Loucy (cell line): ENCODE measurements around the gene SLC25A10.

ENCODE experiments used
- H2AFZ ChIP-seq: fragments of 200-600 bp; sonication (generic); 2 replicates; pipeline ENCODE4 v1.6.0; 2016; ENCODE audit warnings: antibody characterized with exemption, mild to moderate bottlenecking, low read length, moderate library complexity
- H3F3A ChIP-seq: fragments of 200-600 bp; 2 replicates; pipeline ENCODE4 v1.6.0; 2016; ENCODE audit warnings: antibody characterized with exemption, low read depth, mild to moderate bottlenecking
- H3K27me3 ChIP-seq: fragments of 200-600 bp; sonication (generic); 2 replicates; pipeline ENCODE4 v1.6.1; 2014; ENCODE audit warnings: low read length, mild to moderate bottlenecking; ENCODE audit not compliant: insufficient read depth, poor library complexity, severe bottlenecking
- H3K36me3 ChIP-seq: fragments of 200-600 bp; sonication (generic); 2 replicates; pipeline ENCODE4 v1.6.1; 2016; ENCODE audit warnings: low read length; ENCODE audit not compliant: insufficient read depth
- H3K4me1 ChIP-seq: fragments of 200-600 bp; sonication (generic); 2 replicates; pipeline ENCODE4 v1.5.1; 2014; ENCODE audit warnings: low read length, mild to moderate bottlenecking; ENCODE audit not compliant: insufficient read depth, poor library complexity, severe bottlenecking
- H3K4me2 ChIP-seq: fragments of 200-600 bp; sonication (generic); 2 replicates; pipeline ENCODE4 v1.6.0; 2014; ENCODE audit warnings: antibody characterized with exemption, low read length, low read depth, mild to moderate bottlenecking; ENCODE audit not compliant: poor library complexity, severe bottlenecking
- H3K4me3 ChIP-seq: fragments of 200-600 bp; sonication (generic); 2 replicates; pipeline ENCODE4 v1.5.1; 2014; ENCODE audit warnings: low read length, mild to moderate bottlenecking, mixed read lengths; ENCODE audit not compliant: poor library complexity, severe bottlenecking
- H3K79me2 ChIP-seq: fragments of 200-600 bp; sonication (generic); 2 replicates; pipeline ENCODE4 v1.6.1; 2014; ENCODE audit warnings: low read length; ENCODE audit not compliant: insufficient read depth
- H3K9ac ChIP-seq: fragments of 200-600 bp; sonication (generic); 2 replicates; pipeline ENCODE4 v1.6.0; 2014; ENCODE audit warnings: mild to moderate bottlenecking, low read depth, low read length, moderate library complexity; ENCODE audit not compliant: poor library complexity, severe bottlenecking
- H3K9me2 ChIP-seq: fragments of 200-600 bp; sonication (generic); replicated peaks from 2 replicates; pipeline ENCODE4 v1.6.1; 2016; ENCODE audit warnings: low read depth, low read length, mixed read lengths
- H3K9me3 ChIP-seq: fragments of 200-600 bp; sonication (generic); 2 replicates; pipeline ENCODE4 v1.6.1; 2014; ENCODE audit warnings: mild to moderate bottlenecking, antibody characterized with exemption, low read length, low read depth; ENCODE audit not compliant: insufficient read depth
- H4K20me1 ChIP-seq: fragments of 200-600 bp; sonication (generic); 2 replicates; pipeline ENCODE4 v1.6.0; 2014; ENCODE audit warnings: antibody characterized with exemption, low read length, mild to moderate bottlenecking; ENCODE audit not compliant: insufficient read depth, poor library complexity, severe bottlenecking
- CTCF ChIP-seq: fragments of 200-600 bp; sonication (generic); conservative IDR thresholded peaks from 2 replicates; pipeline ENCODE4 v1.5.1; 2014; ENCODE audit warnings: mild to moderate bottlenecking, antibody characterized with exemption, low read length
- EZH2phosphoT487 ChIP-seq: fragments of 200-600 bp; IDR thresholded peaks from 2 replicates; pipeline ENCODE4 v1.6.1; 2018; ENCODE audit warnings: antibody characterized with exemption, mild to moderate bottlenecking, moderate library complexity, borderline replicate concordance

Gene SLC25A10

GRCh38 chr17:81740395-81740961 is 28.4 kb downstream of the SLC25A10 start:
- Histone ChIP-seq H3F3A (no peaks in the 10 kb centered on the region), H3K36me3 (no peaks in the 10 kb centered on the region), H4K20me1 (no peaks in the 10 kb centered on the region), H2AFZ (no peak overlapping the region), H3K9ac (no peak overlapping the region), H3K79me2 (no peaks in the 10 kb centered on the region), H3K4me3 (no peak overlapping the region), H3K4me2 (no peak overlapping the region), H3K4me1 (peaks cover 6% of the 10 kb centered on the region), H3K27me3 (no peaks in the 10 kb centered on the region), H3K9me2 (no peaks in the 10 kb centered on the region), H3K9me3 (no peaks in the 10 kb centered on the region)
- TF ChIP-seq CTCF (no peak), EZH2phosphoT487 (no peak)

GRCh38 chr17:81741049-81741593 is 29.0 kb downstream of the SLC25A10 start:
- no peak for TF ChIP-seq CTCF
- TF ChIP-seq EZH2phosphoT487, result no peak
- Histone ChIP-seq H3K4me3 (no peak overlapping the region), H3K9ac (no peak overlapping the region), H3K36me3 (no peaks in the 10 kb centered on the region), H3K4me2 (no peak overlapping the region), H3K9me2 (no peaks in the 10 kb centered on the region), H2AFZ (no peak overlapping the region), H4K20me1 (no peaks in the 10 kb centered on the region), H3K79me2 (no peaks in the 10 kb centered on the region), H3F3A (no peaks in the 10 kb centered on the region), H3K27me3 (no peaks in the 10 kb centered on the region), H3K4me1 (no peaks in the 10 kb centered on the region), H3K9me3 (no peaks in the 10 kb centered on the region)

- no peak overlapping the region for H3K4me2 ChIP-seq
Observed at GRCh38 chr17:81741594-81742452, 29.7 kb downstream of the SLC25A10 start.

More at GRCh38 chr17:81741594-81742452, 29.7 kb downstream of the SLC25A10 start:
- H3K27me3 ChIP-seq, result no peaks in the 10 kb centered on the region
- no peaks in the 10 kb centered on the region for H3K9me3 ChIP-seq
- H3K36me3 ChIP-seq, result no peaks in the 10 kb centered on the region
- H2AFZ ChIP-seq, result no peak overlapping the region
- H3K4me1 ChIP-seq, result no peaks in the 10 kb centered on the region
- H3K9me2 ChIP-seq, result no peaks in the 10 kb centered on the region
- H3F3A ChIP-seq, result no peaks in the 10 kb centered on the region
- no peak for TF ChIP-seq CTCF
- TF ChIP-seq EZH2phosphoT487, result no peak
- H4K20me1 ChIP-seq, result no peaks in the 10 kb centered on the region
- H3K79me2 ChIP-seq, result no peaks in the 10 kb centered on the region
- H3K9ac ChIP-seq, result no peak overlapping the region
- H3K4me3 ChIP-seq, result no peak overlapping the region
